Thymus (tissue), 11 donors: Measurements from ENCODE around the gene ZNF516. TPM values are rescaled to one million over a fixed set of nuclear protein-coding genes. Genes with fewer than 3 reads are reported as not detected.

Experiments used
- DNase-seq, 9 donors: peaks; one replicate each; pipeline ENCODE4 v3.0.0-alpha.2; 2013; ENCODE audit warnings: low spot score in 9 of 9, low read depth in 6 of 9, missing footprints in 1 of 9
- H3K27ac ChIP-seq, 2 donors: one replicate each; pipeline ENCODE4 v1.5.1; 2013; ENCODE audit warnings: control low read depth in 1 of 2, low read depth in 1 of 2, low read length in 1 of 2, mild to moderate bottlenecking in 1 of 2, moderate library complexity in 1 of 2
- H3K27me3 ChIP-seq, 2 donors: one replicate each; pipeline ENCODE4 v1.5.1; 2013; ENCODE audit warnings: low read length in 1 of 2; ENCODE audit not compliant: control insufficient read depth in 2 of 2, insufficient read depth in 1 of 2
- H3K36me3 ChIP-seq, 2 donors: one replicate each; pipeline ENCODE4 v1.5.1; 2013; ENCODE audit warnings: low read length in 1 of 2, mild to moderate bottlenecking in 1 of 2, moderate library complexity in 1 of 2; ENCODE audit not compliant: control insufficient read depth in 2 of 2, insufficient read depth in 2 of 2
- H3K4me1 ChIP-seq, 2 donors: one replicate each; pipeline ENCODE4 v1.5.1; 2013; ENCODE audit warnings: low read length in 2 of 2; ENCODE audit not compliant: control insufficient read depth in 2 of 2, insufficient read depth in 2 of 2
- H3K4me3 ChIP-seq, 2 donors: one replicate each; pipeline ENCODE4 v1.5.1; 2013; ENCODE audit warnings: low read length in 2 of 2, control low read depth in 1 of 2, mild to moderate bottlenecking in 1 of 2
- H3K9me3 ChIP-seq, 2 donors: one replicate each; pipeline ENCODE4 v1.5.1; 2013; ENCODE audit warnings: low read length in 1 of 2, mild to moderate bottlenecking in 1 of 2; ENCODE audit not compliant: control insufficient read depth in 2 of 2, insufficient read depth in 1 of 2
- WGBS: extraction: QIAGEN DNeasy Blood & Tissue Kit; methylation state at CpG from one replicate; pipeline ENCODE4 v1.1.7; 2013; 5-methylcytosine and 5-hydroxymethylcytosine counted together
- polyA plus RNA-seq: library from polyadenylated mRNA; stranded (reverse); fragments of 200-250 nt; gene quantifications from one replicate; pipeline ENCODE4 v1.2.3, GENCODE V29; 2013
- total RNA-seq: library from RNA; stranded (reverse); fragments of 120-200 nt; gene quantifications from one replicate; pipeline ENCODE4 v1.2.4, GENCODE V29; 2013
- donor health status: healthy.

ZNF516 gene
- total and polyA plus RNA-seq, 2 donors: 5.9 to 8.9 TPM

DNA sequence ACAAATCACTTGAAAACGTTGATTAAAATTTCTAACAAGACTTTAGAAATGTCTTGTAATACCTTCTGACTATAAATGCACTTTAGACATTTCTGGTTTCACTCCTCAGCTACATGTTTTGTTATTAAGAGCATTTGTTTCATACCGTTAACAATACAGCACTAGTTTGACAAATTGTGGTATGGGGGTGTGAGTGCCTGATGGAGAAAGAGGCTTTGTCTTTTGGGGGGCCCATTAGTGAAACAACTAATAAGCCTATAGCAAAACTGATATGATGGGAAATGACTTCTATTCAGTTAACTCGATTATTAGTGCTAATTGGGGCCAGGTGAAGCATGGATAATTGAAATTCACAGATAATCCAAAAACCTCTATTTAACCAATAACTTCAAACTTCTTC is 30.9 kb upstream of the ZNF516 start:
- Histone ChIP-seq H3K4me3 (no peak overlapping the region), H3K9me3 (no peaks in the 10 kb centered on the region), H3K27me3 (peaks cover 0 to 22% of the 10 kb centered on the region in 2 donors), H3K36me3 (no peaks in the 10 kb centered on the region), H3K27ac (no peak overlapping the region), H3K4me1 (peaks cover 0 to 10% of the 10 kb centered on the region in 2 donors)
- DNase-seq: no peak
- WGBS: 85% methylated on average over 3 of the region's 3 CpGs

DNA sequence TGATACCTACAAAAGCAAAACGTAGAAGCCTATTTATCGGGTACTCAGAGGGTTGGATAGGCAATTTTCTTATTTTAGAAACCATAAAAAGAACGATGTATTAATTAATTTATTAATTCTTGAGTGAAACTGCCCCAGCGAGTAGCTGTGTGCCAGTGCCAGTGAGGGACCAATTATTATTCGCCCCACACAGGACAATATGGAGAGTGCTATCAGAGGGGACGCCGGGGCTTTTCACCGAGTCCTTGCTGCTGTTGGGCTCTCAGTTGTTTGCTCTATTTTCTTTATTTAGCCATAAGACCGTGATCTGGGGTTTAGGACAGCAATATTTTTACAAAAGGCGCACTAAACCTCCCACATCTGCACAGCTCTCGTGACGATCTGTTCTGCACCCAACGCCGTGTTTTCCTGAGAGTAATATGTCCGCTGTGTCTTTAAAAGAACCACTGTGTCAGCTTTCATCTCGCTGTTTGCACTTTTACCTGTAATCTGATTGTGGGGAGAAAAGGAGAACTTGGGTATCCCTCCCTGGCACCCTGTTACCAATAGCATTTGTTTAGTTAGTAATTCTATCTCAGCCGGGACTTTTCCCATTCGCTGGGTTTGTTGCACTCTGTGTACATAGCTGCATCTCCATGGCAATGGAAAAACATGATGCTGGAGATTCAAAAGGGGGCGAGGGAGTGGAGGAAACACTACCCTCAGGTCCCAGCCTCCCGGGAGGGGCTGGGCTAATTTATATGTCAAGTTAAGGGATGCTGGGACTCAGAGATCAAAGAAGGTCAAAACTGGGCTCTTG is 30.1 kb upstream of the ZNF516 start:
- Histone ChIP-seq H3K4me3 (peak overlapping the region in 1 of 2 donors; percentile 14), H3K9me3 (no peaks in the 10 kb centered on the region), H3K27me3 (peaks cover 0 to 22% of the 10 kb centered on the region in 2 donors), H3K36me3 (no peaks in the 10 kb centered on the region), H3K27ac (no peak overlapping the region), H3K4me1 (peaks cover 0 to 10% of the 10 kb centered on the region in 2 donors)
- WGBS: 62% methylated on average over 20 of the region's 20 CpGs
- no peak for DNase-seq

DNA sequence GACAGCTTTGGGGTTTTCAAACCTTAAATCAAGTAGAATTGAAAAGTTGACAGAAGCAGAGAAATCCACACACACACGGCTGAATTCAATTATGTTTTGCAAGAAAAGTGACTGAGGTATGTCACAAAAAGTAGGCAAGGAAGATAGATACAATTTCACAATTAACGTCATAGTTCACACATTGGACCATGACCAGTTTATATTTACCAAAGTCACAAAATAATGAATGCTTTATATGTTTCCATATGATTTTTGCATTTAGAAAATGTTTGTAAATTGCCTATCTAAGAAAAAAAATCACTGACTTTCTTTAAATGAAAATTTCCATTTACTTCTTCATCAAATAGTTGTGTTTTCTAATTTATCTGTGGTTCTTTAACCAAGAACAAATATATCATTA is 29.4 kb upstream of the ZNF516 start:
- no peaks in the 10 kb centered on the region for H3K36me3 ChIP-seq
- no peak overlapping the region for H3K4me3 ChIP-seq
- WGBS: 93% methylated on average over 2 of the region's 2 CpGs
- no peaks in the 10 kb centered on the region for H3K9me3 ChIP-seq
- no peak overlapping the region for H3K27ac ChIP-seq
- DNase-seq: no peak
- H3K4me1 ChIP-seq: peaks cover 0 to 10% of the 10 kb centered on the region in 2 donors
- peaks cover 0 to 22% of the 10 kb centered on the region in 2 donors for H3K27me3 ChIP-seq

DNA sequence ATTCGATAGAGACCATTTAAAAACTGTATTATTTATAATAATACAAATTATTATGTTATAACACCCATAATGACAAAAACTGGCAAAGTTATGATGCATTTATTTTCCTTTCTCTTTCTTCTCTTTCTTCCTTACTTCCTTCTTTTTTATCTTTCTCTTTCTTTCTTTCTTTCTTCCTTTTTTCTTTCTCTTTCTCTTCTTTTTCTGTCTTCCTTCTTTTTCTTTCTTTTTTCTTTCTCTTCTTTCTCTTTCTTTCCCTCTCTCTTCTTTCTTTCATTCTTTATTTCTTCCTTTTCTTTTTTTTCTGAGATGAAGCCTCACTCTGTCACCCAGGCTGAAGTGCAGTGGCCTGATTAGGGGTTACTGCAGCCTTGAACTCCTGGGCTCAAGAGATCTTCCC is 27.5 kb upstream of the ZNF516 start:
- Histone ChIP-seq H3K27ac (no peak overlapping the region), H3K27me3 (peaks cover 0 to 21% of the 10 kb centered on the region in 2 donors), H3K9me3 (no peaks in the 10 kb centered on the region), H3K4me3 (no peak overlapping the region), H3K4me1 (peaks cover 0 to 8% of the 10 kb centered on the region in 2 donors), H3K36me3 (no peaks in the 10 kb centered on the region)
- WGBS: 99% methylated on average over 1 of the region's 1 CpG
- DNase-seq: no peak

DNA sequence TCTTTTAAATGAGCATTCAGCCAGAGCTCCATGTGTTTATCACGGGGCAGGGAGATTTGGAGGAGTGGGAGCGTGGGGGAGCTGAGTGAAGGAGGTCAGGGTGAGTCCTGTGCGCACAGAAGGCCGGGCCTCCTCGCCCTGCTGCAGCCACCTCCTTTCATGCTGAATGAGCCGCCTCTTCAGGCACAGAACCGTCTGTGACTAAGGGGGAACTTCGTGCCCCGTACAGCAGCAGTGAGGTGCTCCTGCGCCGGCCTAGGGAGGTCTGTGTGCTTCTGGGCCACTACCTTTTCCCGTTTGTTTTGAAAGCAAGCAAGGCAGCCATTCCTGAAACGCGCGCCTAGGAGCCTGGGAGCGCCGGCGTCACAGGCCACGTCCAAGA is 27.1 kb upstream of the ZNF516 start:
- WGBS: 97% methylated on average over 19 of the region's 19 CpGs
- H3K27me3 ChIP-seq: peaks cover 0 to 18% of the 10 kb centered on the region in 2 donors
- H3K4me1 ChIP-seq: peaks cover 0 to 8% of the 10 kb centered on the region in 2 donors
- no peak for DNase-seq
- H3K36me3 ChIP-seq: no peaks in the 10 kb centered on the region
- no peak overlapping the region for H3K4me3 ChIP-seq
- H3K27ac ChIP-seq: no peak overlapping the region
- no peaks in the 10 kb centered on the region for H3K9me3 ChIP-seq

DNA sequence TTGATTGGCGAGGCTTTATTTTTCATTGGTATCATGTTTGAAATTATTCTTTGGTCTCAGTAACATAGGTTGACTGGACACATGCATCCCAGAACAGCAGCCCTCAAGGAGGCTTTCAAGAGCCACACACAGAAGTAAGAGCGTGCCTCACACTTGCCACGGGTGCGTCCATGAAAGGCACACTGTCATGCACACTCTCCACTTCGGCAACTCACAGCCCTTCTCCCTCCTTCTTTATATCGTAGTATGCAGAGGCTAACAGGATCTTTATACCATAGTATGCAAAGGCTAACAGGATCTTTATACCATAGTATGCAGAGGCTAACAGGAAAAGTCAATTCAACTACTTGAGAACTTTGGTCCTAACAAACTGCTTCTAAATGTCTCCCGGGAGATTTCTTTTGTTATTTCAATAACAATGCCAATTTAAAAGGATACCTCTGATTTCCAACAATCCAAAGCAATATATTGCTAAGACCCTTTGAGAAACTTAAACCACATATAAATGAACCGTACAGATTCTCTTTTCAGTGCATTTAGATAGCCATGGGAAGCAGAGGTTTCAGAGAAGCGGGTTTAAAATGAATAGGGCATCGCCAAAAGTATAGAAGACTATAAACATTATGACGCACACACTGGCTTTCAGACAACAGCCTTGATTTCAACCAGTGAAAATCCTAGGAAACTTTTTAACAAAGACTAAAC is 26.5 kb upstream of the ZNF516 start:
- no peak overlapping the region for H3K4me3 ChIP-seq
- peaks cover 0 to 8% of the 10 kb centered on the region in 2 donors for H3K4me1 ChIP-seq
- H3K27me3 ChIP-seq: peaks cover 0 to 18% of the 10 kb centered on the region in 2 donors
- no peak for DNase-seq
- H3K36me3 ChIP-seq: no peaks in the 10 kb centered on the region
- WGBS: 97% methylated on average over 11 of the region's 11 CpGs
- no peaks in the 10 kb centered on the region for H3K9me3 ChIP-seq
- H3K27ac ChIP-seq: no peak overlapping the region

DNA sequence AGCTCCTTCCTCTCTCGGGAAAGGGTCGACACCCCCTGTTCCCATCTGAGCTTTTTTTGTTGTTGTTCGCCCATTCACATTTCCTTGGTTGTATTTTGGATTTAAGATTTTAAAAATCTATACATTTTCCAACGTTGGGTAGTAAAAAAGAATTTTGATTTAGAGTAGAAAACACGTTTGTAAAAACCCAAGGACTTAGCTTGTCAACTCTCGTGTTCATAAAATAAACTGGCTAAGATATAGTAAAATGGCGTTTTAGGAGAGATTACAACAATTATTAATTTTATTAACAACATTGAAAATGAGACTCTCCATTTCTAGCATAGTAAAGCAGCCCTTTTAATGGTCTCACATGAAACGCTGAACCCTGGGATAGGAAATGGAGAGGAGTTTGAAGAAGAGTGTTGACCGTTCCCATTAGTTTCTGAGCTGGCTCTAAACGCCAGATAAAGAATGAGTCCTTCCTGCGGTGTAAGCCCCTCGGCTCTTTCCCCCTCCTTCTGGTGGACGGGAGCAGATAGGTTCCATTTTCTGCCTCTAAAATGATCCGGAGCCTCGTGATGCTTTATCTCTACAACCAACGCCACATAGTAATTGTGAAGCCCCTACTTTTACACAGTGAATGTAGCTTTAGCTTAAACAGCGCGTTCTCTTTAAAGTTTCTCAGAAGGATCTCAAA is 24.0 kb upstream of the ZNF516 start:
- Histone ChIP-seq H3K36me3 (no peaks in the 10 kb centered on the region), H3K4me3 (peak overlapping the region in 1 of 2 donors; percentile 32), H3K27me3 (peaks cover 0 to 10% of the 10 kb centered on the region in 2 donors), H3K4me1 (peaks cover 0 to 8% of the 10 kb centered on the region in 2 donors), H3K27ac (peak overlapping the region in 1 of 2 donors; percentile 63), H3K9me3 (no peaks in the 10 kb centered on the region)
- WGBS: 28% methylated on average over 18 of the region's 18 CpGs
- DNase-seq: no peak

DNA sequence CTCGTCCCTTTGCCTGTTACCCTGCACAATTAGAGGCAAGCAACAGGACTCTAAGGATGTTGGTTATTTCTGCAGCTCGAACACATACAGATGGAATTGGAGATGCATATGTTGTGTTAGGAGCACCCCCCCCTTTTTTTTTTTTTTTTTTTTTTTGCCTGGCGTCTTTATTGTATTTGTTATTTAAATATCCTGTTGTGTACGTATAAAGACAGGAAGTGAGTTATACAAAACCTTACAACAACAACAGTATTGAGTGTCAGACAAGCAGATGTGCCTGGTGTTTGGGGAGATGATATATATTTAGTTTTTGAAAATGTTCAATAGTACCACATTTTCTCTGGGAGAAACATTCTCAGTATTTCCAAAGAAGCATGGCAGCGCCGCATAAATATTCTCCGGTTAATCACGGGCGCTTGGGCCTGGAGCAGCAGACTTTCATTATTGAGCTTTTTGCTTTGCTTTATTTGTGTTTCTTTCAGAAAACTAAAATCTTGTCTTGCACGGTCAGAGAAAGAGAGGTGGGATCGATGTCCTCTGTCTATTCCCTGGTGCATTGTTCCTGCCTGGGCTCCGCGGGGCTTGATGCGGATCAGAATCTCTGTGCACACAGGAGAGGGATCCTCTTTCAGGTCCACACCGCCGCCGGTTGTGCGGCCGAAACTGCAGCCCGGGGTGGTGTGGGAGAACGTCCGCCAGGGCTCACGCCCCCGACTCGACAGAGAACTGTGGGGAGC is 23.2 kb upstream of the ZNF516 start:
- Histone ChIP-seq H3K36me3 (no peaks in the 10 kb centered on the region), H3K4me1 (peaks cover 0 to 8% of the 10 kb centered on the region in 2 donors), H3K9me3 (no peaks in the 10 kb centered on the region), H3K4me3 (peak overlapping the region in 1 of 2 donors; percentile 32), H3K27me3 (peaks cover 0 to 10% of the 10 kb centered on the region in 2 donors), H3K27ac (peak overlapping the region in 1 of 2 donors; percentile 63)
- 23% methylated on average over 25 of the region's 25 CpGs for WGBS
- peak in 1 of 9 donors; percentile 9 for DNase-seq
